ENCODE data around the gene BAIAP2L1. TPM values are rescaled to one million over a fixed set of nuclear protein-coding genes. Genes with fewer than 3 reads are reported as not detected.
A peak's percentile ranks its signal among the peaks of the same experiment; 100 is the strongest.

Gene BAIAP2L1
- total and polyA plus RNA-seq, 9 of the 15 experiments (the other 6 are each of a cell fraction or from before 2014, with no cell fraction given): 4.2 to 29.8 (median 15.5) TPM

DNA sequence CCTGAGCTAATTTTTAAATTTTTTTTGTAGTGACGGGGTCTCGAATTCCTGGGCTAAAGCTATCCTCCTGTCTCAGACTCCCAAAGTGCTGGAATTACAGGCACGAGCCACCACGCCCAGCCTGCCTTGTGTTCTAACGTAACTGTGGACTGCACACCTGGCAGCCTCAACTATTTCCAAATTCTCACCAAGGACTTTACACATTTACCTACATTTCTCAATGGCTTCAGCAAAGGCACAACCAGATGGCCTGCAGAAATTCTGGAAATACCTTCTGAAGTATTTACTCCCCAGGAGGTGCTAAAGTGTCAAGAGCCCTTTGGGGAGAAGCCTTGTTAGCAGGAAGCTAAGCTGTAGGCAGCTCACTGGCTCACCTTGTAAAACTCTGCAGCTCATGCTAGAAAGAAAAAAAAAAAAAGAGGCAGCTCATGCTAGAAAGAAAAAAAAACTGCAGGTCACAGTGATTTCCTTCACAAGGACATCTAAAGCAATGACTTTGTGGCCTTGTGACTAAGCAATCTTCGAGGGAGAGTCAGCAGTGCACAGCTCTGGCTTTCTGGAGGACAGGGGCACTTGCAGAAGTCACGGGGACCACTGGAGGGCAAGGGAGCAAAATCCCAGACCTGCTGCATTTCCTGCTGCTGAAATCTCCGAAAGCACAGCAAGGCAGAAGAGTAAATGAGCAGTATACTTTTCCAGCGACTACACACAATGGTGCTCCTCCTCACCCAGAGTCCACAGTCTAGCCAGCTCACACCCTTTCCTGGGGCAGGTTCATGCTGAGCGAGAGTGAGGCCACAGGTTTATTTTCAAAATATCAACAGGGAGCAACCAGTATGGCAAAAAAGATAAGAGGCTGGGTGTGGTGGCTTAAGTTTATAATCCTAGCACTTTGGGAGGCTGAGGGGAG lies 40.4 kb downstream of the BAIAP2L1 start (continued):
- TF ChIP-seq GTF3C2 (IDR thresholded peaks at IDR 0.05; ENCODE audit: borderline replicate concordance, extremely low read depth, insufficient read length): no peak
- TF ChIP-seq CREB3L1 (IDR thresholded peaks at IDR 0.05; ENCODE audit: borderline replicate concordance, low read depth): peak; percentile 44; the same call in 1 of the 2 replicates
- TF ChIP-seq KLF13 (tag; IDR thresholded peaks at IDR 0.05; ENCODE audit: borderline replicate concordance, low read depth): no peak
- TF ChIP-seq RB1 (IDR thresholded peaks at IDR 0.05; ENCODE audit: low read depth): no peak
- TF ChIP-seq, protein P1, sequence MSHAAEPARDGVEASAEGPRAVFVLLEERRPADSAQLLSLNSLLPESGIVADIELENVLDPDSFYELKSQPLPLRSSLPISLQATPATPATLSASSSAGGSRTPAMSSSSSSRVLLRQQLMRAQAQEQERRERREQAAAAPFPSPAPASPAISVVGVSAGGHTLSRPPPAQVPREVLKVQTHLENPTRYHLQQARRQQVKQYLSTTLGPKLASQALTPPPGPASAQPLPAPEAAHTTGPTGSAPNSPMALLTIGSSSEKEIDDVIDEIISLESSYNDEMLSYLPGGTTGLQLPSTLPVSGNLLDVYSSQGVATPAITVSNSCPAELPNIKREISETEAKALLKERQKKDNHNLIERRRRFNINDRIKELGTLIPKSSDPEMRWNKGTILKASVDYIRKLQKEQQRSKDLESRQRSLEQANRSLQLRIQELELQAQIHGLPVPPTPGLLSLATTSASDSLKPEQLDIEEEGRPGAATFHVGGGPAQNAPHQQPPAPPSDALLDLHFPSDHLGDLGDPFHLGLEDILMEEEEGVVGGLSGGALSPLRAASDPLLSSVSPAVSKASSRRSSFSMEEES (CRISPR knock-in tag; IDR thresholded peaks at IDR 0.05): no peak
- TF ChIP-seq CBX1 (IDR thresholded peaks at IDR 0.05; ENCODE audit: low read depth): 0 out of 2 replicates have a peak, but pooled peaks have one; percentile 21
- TF ChIP-seq, protein P2, sequence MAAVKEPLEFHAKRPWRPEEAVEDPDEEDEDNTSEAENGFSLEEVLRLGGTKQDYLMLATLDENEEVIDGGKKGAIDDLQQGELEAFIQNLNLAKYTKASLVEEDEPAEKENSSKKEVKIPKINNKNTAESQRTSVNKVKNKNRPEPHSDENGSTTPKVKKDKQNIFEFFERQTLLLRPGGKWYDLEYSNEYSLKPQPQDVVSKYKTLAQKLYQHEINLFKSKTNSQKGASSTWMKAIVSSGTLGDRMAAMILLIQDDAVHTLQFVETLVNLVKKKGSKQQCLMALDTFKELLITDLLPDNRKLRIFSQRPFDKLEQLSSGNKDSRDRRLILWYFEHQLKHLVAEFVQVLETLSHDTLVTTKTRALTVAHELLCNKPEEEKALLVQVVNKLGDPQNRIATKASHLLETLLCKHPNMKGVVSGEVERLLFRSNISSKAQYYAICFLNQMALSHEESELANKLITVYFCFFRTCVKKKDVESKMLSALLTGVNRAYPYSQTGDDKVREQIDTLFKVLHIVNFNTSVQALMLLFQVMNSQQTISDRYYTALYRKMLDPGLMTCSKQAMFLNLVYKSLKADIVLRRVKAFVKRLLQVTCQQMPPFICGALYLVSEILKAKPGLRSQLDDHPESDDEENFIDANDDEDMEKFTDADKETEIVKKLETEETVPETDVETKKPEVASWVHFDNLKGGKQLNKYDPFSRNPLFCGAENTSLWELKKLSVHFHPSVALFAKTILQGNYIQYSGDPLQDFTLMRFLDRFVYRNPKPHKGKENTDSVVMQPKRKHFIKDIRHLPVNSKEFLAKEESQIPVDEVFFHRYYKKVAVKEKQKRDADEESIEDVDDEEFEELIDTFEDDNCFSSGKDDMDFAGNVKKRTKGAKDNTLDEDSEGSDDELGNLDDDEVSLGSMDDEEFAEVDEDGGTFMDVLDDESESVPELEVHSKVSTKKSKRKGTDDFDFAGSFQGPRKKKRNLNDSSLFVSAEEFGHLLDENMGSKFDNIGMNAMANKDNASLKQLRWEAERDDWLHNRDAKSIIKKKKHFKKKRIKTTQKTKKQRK (IDR thresholded peaks at IDR 0.05; ENCODE audit: borderline replicate concordance, low read depth, low read length): no peak
- TF ChIP-seq ZNF184 (CRISPR knock-in tag; IDR thresholded peaks at IDR 0.05): no peak
- peak; percentile 47; the same call in 1 of the 2 replicates for TF ChIP-seq MAFK (IDR thresholded peaks at IDR 0.05; ENCODE audit: low read length)
- TF ChIP-seq ZNF354B (CRISPR knock-in tag; IDR thresholded peaks at IDR 0.05): no peak
- TF ChIP-seq ZNF764 (CRISPR knock-in tag; IDR thresholded peaks at IDR 0.05; ENCODE audit: low read depth): no peak
- no peak for TF ChIP-seq PHB (CRISPR knock-in tag; IDR thresholded peaks at IDR 0.05)
- TF ChIP-seq RAD21 (CRISPR knock-in tag; conservative IDR thresholded peaks at IDR 0.05 in 1 of 2, IDR thresholded peaks at IDR 0.05 in 1 of 2): no peak
- TF ChIP-seq DIDO1 (tag; IDR thresholded peaks at IDR 0.05; ENCODE audit: low read depth): no peak
